Liver (tissue), 9 donors: ENCODE data around the gene NUP37. TPM values are rescaled to one million over a fixed set of nuclear protein-coding genes. Genes with fewer than 3 reads are reported as not detected.

Experiments
- DNase-seq: peaks from one replicate; pipeline ENCODE4 v3.0.0-alpha.2; 2017; ENCODE audit warnings: low spot score
- H3K27ac ChIP-seq, 2 donors: one replicate each; pipeline ENCODE4 v1.7.0; 2013; ENCODE audit warnings: inconsistent platforms in 2 of 2, low read length in 2 of 2, control low read depth in 1 of 2, low read depth in 1 of 2, mild to moderate bottlenecking in 1 of 2
- H3K27me3 ChIP-seq, 4 donors: one replicate each; pipeline versions ENCODE4 v1.6.1 to v1.7.0; 2013; ENCODE audit warnings: low read length in 3 of 4, inconsistent platforms in 1 of 4, mild to moderate bottlenecking in 1 of 4, moderate library complexity in 1 of 4; ENCODE audit not compliant: control insufficient read depth in 4 of 4, insufficient read depth in 4 of 4
- H3K36me3 ChIP-seq, 4 donors: one replicate each; pipeline versions ENCODE4 v1.6.1 to v1.7.0; 2013; ENCODE audit warnings: low read length in 3 of 4, mild to moderate bottlenecking in 3 of 4, low read depth in 1 of 4, moderate library complexity in 1 of 4; ENCODE audit not compliant: control insufficient read depth in 4 of 4, insufficient read depth in 3 of 4
- H3K4me1 ChIP-seq, 4 donors: one replicate each; pipeline versions ENCODE4 v1.6.1 to v1.7.0; 2013; ENCODE audit warnings: low read length in 3 of 4, mild to moderate bottlenecking in 3 of 4, moderate library complexity in 1 of 4; ENCODE audit not compliant: control insufficient read depth in 4 of 4, insufficient read depth in 4 of 4
- H3K4me3 ChIP-seq, 3 donors: one replicate each; pipeline versions ENCODE4 v1.6.1 to v1.7.0; 2013; ENCODE audit warnings: low read length in 3 of 3, control low read depth in 1 of 3, low read depth in 1 of 3, mild to moderate bottlenecking in 1 of 3
- H3K9ac ChIP-seq, 2 donors: one replicate each; pipeline ENCODE4 v1.7.0; 2013; ENCODE audit warnings: low read length in 2 of 2, mild to moderate bottlenecking in 2 of 2, moderate library complexity in 2 of 2, control low read depth in 1 of 2, low read depth in 1 of 2
- H3K9me3 ChIP-seq, 4 donors: one replicate each; pipeline versions ENCODE4 v1.6.1 to v1.7.0; 2013; ENCODE audit warnings: low read length in 3 of 4; ENCODE audit not compliant: control insufficient read depth in 4 of 4
- FOXA1 ChIP-seq: IDR thresholded peaks from 2 replicates; pipeline ENCODE4 v1.6.1; 2016; ENCODE audit warnings: antibody characterized with exemption
- FOXA2 ChIP-seq: IDR thresholded peaks from 2 replicates; pipeline ENCODE4 v1.6.1; 2016; ENCODE audit warnings: antibody characterized with exemption
- GABPA ChIP-seq, 2 donors: IDR thresholded peaks in 1 of 2; conservative IDR thresholded peaks in 1 of 2; 2 replicates each; pipeline ENCODE4 v1.6.1; 2016; ENCODE audit warnings: antibody characterized with exemption in 2 of 2, mild to moderate bottlenecking in 1 of 2, moderate library complexity in 1 of 2
- HNF4A ChIP-seq, 2 donors: conservative IDR thresholded peaks; 2 replicates each; pipeline ENCODE4 v1.6.1; 2016; ENCODE audit warnings: antibody characterized with exemption in 2 of 2, mild to moderate bottlenecking in 2 of 2
- HNF4G ChIP-seq: IDR thresholded peaks from 2 replicates; pipeline ENCODE4 v1.6.1; 2016; ENCODE audit warnings: antibody characterized with exemption
- NR2F2 ChIP-seq: IDR thresholded peaks from 2 replicates; pipeline ENCODE4 v1.6.1; 2016; ENCODE audit warnings: antibody characterized with exemption
- RAD21 ChIP-seq, 2 donors: IDR thresholded peaks; 2 replicates each; pipeline ENCODE4 v1.6.1; 2016; ENCODE audit warnings: antibody characterized with exemption in 2 of 2, mild to moderate bottlenecking in 2 of 2
- RXRA ChIP-seq, 2 donors: IDR thresholded peaks; 2 replicates each; pipeline ENCODE4 v1.6.1; 2017 to 2018; ENCODE audit warnings: antibody characterized with exemption in 2 of 2, mild to moderate bottlenecking in 1 of 2
- SP1 ChIP-seq: IDR thresholded peaks from 2 replicates; pipeline ENCODE4 v1.6.1; 2018; ENCODE audit warnings: antibody characterized with exemption, mild to moderate bottlenecking
- TAF1 ChIP-seq: conservative IDR thresholded peaks from 2 replicates; pipeline ENCODE4 v1.6.1; 2016; ENCODE audit warnings: antibody characterized with exemption, mild to moderate bottlenecking
- YY1 ChIP-seq: IDR thresholded peaks from 2 replicates; pipeline ENCODE4 v1.6.1; 2016; ENCODE audit warnings: antibody characterized with exemption, mild to moderate bottlenecking
- WGBS: extraction: QIAGEN DNeasy Blood & Tissue Kit; methylation state at CpG from one replicate; pipeline ENCODE4 v1.1.7; 2013; 5-methylcytosine and 5-hydroxymethylcytosine counted together
- polyA plus RNA-seq, 2 donors: library from polyadenylated mRNA; stranded (reverse) in 1 of 2; unstranded in 1 of 2; fragments of 200-250 nt in 1 of 2; fragments of >200 nt in 1 of 2; fragmentation: Nextera tagmentation in 1 of 2; extraction: Ambion mirVana in 1 of 2; gene quantifications; one replicate each; pipeline versions ENCODE4 v1.2.1 to v1.2.3, GENCODE V29; 2013 to 2015
- total RNA-seq, 2 donors: library from RNA; depleted of rRNA; stranded (reverse); fragments of >200 nt; gene quantifications; one replicate each; pipeline ENCODE4 v1.2.3, GENCODE V29; 2014
- TF ChIP-seq, protein P1 (sequence below): IDR thresholded peaks from 2 replicates; pipeline ENCODE4 v1.6.1; 2016; ENCODE audit warnings: antibody characterized with exemption
- TF ChIP-seq, protein P2 (sequence below): IDR thresholded peaks from 2 replicates; pipeline ENCODE4 v1.6.1; 2016; ENCODE audit warnings: antibody characterized with exemption
- TF ChIP-seq, protein P3 (sequence below): IDR thresholded peaks from 2 replicates; pipeline ENCODE4 v1.6.1; 2016; ENCODE audit warnings: antibody characterized with exemption, mild to moderate bottlenecking
- TF ChIP-seq, protein P4 (sequence below): fragments of 150-350 bp; IDR thresholded peaks from 2 replicates; pipeline ENCODE4 v1.5.1; 2017; ENCODE audit warnings: improper control_type of control experiment, low read depth, low read length; ENCODE audit not compliant: missing input control
- donor health status: healthy.
- donor health status: healthy.
- donor health status: healthy.
- donor health status: healthy.
- donor health status: healthy.

NUP37 gene
- total and polyA plus RNA-seq, 4 donors = 7.3 to 24.5 (median 8.5) TPM

DNA sequence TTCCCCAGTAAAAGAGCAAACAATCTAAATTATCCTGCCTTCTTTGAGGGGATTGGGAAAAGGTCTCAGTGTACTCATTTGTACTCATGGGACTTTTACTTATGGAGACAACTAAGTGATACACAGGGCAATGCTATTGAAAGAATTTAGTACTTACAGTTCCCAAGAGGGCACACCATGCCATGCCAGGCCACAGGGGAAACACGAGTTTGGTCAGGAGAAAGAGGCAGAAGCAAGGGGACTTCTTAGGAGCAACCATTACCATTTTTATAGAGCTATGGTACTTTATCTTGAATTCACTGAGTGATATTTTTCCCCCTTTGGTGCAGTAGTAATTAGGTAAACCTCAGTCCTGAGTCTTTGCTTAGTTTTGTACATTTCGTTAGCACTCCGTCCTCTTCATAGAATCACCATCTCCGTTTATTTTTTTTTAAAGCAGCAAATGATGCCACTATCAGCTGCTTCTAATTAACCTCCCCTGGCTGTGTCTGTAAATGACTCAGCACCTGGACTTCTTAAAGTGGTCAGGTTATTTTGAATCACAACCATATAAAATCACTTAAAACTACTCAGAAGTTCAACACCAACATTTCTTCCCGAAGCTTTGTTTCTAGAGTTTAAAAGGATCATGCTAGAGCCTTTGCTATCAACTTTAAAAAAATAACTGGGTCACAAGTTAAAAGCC, 52.2 kb downstream of the NUP37 start:
- Histone ChIP-seq H3K27me3 (no peaks in the 10 kb centered on the region), H3K27ac (no peak overlapping the region), H3K4me3 (no peak overlapping the region), H3K4me1 (peaks cover 0 to 6% (median 2%) of the 10 kb centered on the region in 4 donors), H3K36me3 (no peaks in the 10 kb centered on the region), H3K9ac (no peak overlapping the region), H3K9me3 (no peaks in the 10 kb centered on the region)
- TF ChIP-seq YY1 (no peak), HNF4G (no peak), TAF1 (no peak), FOXA1 (no peak), NR2F2 (no peak), GABPA (IDR thresholded peaks at IDR 0.05 in 1 of 2, conservative IDR thresholded peaks at IDR 0.05 in 1 of 2) (no peak), FOXA2 (no peak), HNF4A (conservative IDR thresholded peaks at IDR 0.05) (no peak), RAD21 (IDR thresholded peaks at IDR 0.05) (no peak), SP1 (no peak), RXRA (IDR thresholded peaks at IDR 0.05) (no peak)
- TF ChIP-seq, protein P1, sequence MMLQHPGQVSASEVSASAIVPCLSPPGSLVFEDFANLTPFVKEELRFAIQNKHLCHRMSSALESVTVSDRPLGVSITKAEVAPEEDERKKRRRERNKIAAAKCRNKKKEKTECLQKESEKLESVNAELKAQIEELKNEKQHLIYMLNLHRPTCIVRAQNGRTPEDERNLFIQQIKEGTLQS = no peak
- TF ChIP-seq, protein P2, sequence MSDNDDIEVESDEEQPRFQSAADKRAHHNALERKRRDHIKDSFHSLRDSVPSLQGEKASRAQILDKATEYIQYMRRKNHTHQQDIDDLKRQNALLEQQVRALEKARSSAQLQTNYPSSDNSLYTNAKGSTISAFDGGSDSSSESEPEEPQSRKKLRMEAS = no peak
- TF ChIP-seq, protein P3, sequence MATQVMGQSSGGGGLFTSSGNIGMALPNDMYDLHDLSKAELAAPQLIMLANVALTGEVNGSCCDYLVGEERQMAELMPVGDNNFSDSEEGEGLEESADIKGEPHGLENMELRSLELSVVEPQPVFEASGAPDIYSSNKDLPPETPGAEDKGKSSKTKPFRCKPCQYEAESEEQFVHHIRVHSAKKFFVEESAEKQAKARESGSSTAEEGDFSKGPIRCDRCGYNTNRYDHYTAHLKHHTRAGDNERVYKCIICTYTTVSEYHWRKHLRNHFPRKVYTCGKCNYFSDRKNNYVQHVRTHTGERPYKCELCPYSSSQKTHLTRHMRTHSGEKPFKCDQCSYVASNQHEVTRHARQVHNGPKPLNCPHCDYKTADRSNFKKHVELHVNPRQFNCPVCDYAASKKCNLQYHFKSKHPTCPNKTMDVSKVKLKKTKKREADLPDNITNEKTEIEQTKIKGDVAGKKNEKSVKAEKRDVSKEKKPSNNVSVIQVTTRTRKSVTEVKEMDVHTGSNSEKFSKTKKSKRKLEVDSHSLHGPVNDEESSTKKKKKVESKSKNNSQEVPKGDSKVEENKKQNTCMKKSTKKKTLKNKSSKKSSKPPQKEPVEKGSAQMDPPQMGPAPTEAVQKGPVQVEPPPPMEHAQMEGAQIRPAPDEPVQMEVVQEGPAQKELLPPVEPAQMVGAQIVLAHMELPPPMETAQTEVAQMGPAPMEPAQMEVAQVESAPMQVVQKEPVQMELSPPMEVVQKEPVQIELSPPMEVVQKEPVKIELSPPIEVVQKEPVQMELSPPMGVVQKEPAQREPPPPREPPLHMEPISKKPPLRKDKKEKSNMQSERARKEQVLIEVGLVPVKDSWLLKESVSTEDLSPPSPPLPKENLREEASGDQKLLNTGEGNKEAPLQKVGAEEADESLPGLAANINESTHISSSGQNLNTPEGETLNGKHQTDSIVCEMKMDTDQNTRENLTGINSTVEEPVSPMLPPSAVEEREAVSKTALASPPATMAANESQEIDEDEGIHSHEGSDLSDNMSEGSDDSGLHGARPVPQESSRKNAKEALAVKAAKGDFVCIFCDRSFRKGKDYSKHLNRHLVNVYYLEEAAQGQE = no peak
- TF ChIP-seq, protein P4, sequence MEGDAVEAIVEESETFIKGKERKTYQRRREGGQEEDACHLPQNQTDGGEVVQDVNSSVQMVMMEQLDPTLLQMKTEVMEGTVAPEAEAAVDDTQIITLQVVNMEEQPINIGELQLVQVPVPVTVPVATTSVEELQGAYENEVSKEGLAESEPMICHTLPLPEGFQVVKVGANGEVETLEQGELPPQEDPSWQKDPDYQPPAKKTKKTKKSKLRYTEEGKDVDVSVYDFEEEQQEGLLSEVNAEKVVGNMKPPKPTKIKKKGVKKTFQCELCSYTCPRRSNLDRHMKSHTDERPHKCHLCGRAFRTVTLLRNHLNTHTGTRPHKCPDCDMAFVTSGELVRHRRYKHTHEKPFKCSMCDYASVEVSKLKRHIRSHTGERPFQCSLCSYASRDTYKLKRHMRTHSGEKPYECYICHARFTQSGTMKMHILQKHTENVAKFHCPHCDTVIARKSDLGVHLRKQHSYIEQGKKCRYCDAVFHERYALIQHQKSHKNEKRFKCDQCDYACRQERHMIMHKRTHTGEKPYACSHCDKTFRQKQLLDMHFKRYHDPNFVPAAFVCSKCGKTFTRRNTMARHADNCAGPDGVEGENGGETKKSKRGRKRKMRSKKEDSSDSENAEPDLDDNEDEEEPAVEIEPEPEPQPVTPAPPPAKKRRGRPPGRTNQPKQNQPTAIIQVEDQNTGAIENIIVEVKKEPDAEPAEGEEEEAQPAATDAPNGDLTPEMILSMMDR = no peak
- WGBS = 83% methylated on average over 5 of the region's 5 CpGs
- no peak for DNase-seq

DNA sequence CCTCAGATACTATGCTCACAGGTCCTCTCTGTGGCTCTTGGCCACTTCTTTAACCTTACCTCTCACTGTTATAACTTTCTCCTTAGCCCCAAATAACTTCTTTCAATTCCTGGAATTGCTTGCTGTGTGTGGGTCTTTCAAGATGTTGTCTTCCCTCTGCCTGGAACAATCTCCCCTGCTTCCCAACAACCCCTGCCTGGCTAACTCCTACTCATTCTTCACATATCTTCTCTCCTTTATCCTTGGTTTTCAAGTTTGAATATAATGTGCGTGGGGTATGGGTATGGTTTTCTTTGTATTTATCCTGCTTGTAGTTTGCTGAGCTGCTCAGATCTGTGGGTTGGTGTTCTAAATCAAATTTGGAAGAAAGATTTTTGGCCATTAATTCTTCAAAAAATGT, 55.4 kb downstream of the NUP37 start:
- Histone ChIP-seq H3K4me1 (peaks cover 1 to 12% (median 3%) of the 10 kb centered on the region in 4 donors), H3K36me3 (peaks cover 0 to 1% (median 0%) of the 10 kb centered on the region in 4 donors), H3K9ac (no peak overlapping the region), H3K27me3 (no peaks in the 10 kb centered on the region), H3K4me3 (no peak overlapping the region), H3K27ac (no peak overlapping the region), H3K9me3 (no peaks in the 10 kb centered on the region)
- TF ChIP-seq HNF4A (conservative IDR thresholded peaks at IDR 0.05) = no peak
- no peak for TF ChIP-seq TAF1
- TF ChIP-seq, protein P3 = no peak
- 98% methylated on average over 1 of the region's 1 CpG for WGBS
- DNase-seq = no peak
